WTC11 (cell line): ENCODE results near the gene SELENOS. TPM values are rescaled to one million over a fixed set of nuclear protein-coding genes. Genes with fewer than 3 reads are reported as not detected.

Source experiments
- ATAC-seq: fragments of 200-7000 bp; cut with Tn5 transposase; 2 replicates; pipeline ENCODE4 v1.10.0; 2021; ENCODE audit warnings: mild to moderate bottlenecking, moderate library complexity
- CTCF ChIA-PET: fragments of 300-600 bp; sonication (Branson Sonifier 250); formaldehyde crosslinking; loops from one replicate; lab custom pipeline; 2021; ENCODE audit warnings: antibody characterized with exemption; lab: Charles Lee
- POLR2A ChIA-PET: fragments of 350-600 bp; sonication (Branson Sonifier 250); formaldehyde crosslinking; loops from one replicate; lab custom pipeline; 2021; ENCODE audit warnings: antibody characterized with exemption; lab: Charles Lee
- DNase-seq: peaks from one replicate; pipeline ENCODE4 v3.0.0; 2021; ENCODE audit warnings: low spot score
- H3K27ac Mint-ChIP-seq: 2 replicates; pipeline ENCODE4 v1.8.0; 2021; ENCODE audit warnings: mixed read lengths
- H3K27me3 Mint-ChIP-seq: 2 replicates; pipeline ENCODE4 v1.8.0; 2021; ENCODE audit warnings: low read depth, mild to moderate bottlenecking, moderate library complexity, mixed read lengths
- H3K36me3 Mint-ChIP-seq: 2 replicates; pipeline ENCODE4 v1.8.0; 2021; ENCODE audit warnings: mixed read lengths
- H3K4me1 Mint-ChIP-seq: 2 replicates; pipeline ENCODE4 v1.8.0; 2022; ENCODE audit warnings: mixed read lengths
- H3K4me3 Mint-ChIP-seq: 2 replicates; pipeline ENCODE4 v1.8.0; 2021; ENCODE audit warnings: mild to moderate bottlenecking, moderate library complexity, mixed read lengths
- H3K9me3 Mint-ChIP-seq: 2 replicates; pipeline ENCODE4 v1.8.0; 2021; ENCODE audit warnings: mixed read lengths
- ARID4B ChIP-seq: sonication (generic); formaldehyde crosslinking; IDR thresholded peaks from 2 replicates; pipeline ENCODE4 v1.8.0; 2023; ENCODE audit warnings: missing genetic modification reagents, mild to moderate bottlenecking, borderline replicate concordance
- ATF1 ChIP-seq: sonication (generic); formaldehyde crosslinking; IDR thresholded peaks from 2 replicates; pipeline ENCODE4 v1.8.1; 2023; ENCODE audit warnings: mild to moderate bottlenecking, moderate library complexity, missing genetic modification reagents
- ATF6 ChIP-seq: sonication (generic); formaldehyde crosslinking; IDR thresholded peaks from 2 replicates; pipeline ENCODE4 v1.8.1; 2023; ENCODE audit warnings: mild to moderate bottlenecking, missing genetic modification reagents
- CBFB ChIP-seq: sonication (generic); formaldehyde crosslinking; IDR thresholded peaks from 2 replicates; pipeline ENCODE4 v1.8.1; 2022; ENCODE audit warnings: mild to moderate bottlenecking, low read depth, missing genetic modification reagents
- ELF4 ChIP-seq: sonication (generic); formaldehyde crosslinking; IDR thresholded peaks from 2 replicates; pipeline ENCODE4 v1.8.1; 2022; ENCODE audit warnings: low read depth, mild to moderate bottlenecking, moderate library complexity, missing genetic modification reagents
- EMX1 ChIP-seq: fragments of 250-450 bp; sonication (Bioruptor Pico); IDR thresholded peaks from 2 replicates; pipeline ENCODE4 v1.8.0; 2021; ENCODE audit warnings: mild to moderate bottlenecking
- FOXJ3 ChIP-seq: sonication (generic); formaldehyde crosslinking; IDR thresholded peaks from 2 replicates; pipeline ENCODE4 v1.9.0; 2021; ENCODE audit warnings: missing genetic modification reagents, mild to moderate bottlenecking, borderline replicate concordance
- GTF2I ChIP-seq: fragments of 250-450 bp; sonication (Bioruptor Pico); conservative IDR thresholded peaks from 2 replicates; pipeline ENCODE4 v1.4.0; 2021; ENCODE audit warnings: mild to moderate bottlenecking
- JAZF1 ChIP-seq: fragments of 250-450 bp; sonication (Bioruptor Pico); IDR thresholded peaks from 2 replicates; pipeline ENCODE4 v1.9.0; 2021; ENCODE audit warnings: moderate library complexity, mild to moderate bottlenecking, inconsistent platforms
- JUN ChIP-seq: sonication (generic); formaldehyde crosslinking; IDR thresholded peaks from 2 replicates; pipeline ENCODE4 v1.8.0; 2023; ENCODE audit warnings: mild to moderate bottlenecking, missing genetic modification reagents
- MLX ChIP-seq: sonication (generic); formaldehyde crosslinking; IDR thresholded peaks from 2 replicates; pipeline ENCODE4 v1.8.1; 2023; ENCODE audit warnings: mild to moderate bottlenecking, missing genetic modification reagents, moderate library complexity
- MXD4 ChIP-seq: fragments of 250-450 bp; sonication (Bioruptor Pico); IDR thresholded peaks from 2 replicates; pipeline ENCODE4 v1.8.0; 2021; ENCODE audit warnings: mild to moderate bottlenecking, moderate library complexity, borderline replicate concordance
- MYBL2 ChIP-seq: sonication (generic); formaldehyde crosslinking; IDR thresholded peaks from 2 replicates; pipeline ENCODE4 v1.8.1; 2023; ENCODE audit warnings: mild to moderate bottlenecking, moderate library complexity, missing genetic modification reagents
- RORB ChIP-seq: fragments of 250-450 bp; sonication (Bioruptor Pico); IDR thresholded peaks from 2 replicates; pipeline ENCODE4 v1.9.0; 2021; ENCODE audit warnings: mild to moderate bottlenecking
- SP1 ChIP-seq: sonication (generic); formaldehyde crosslinking; conservative IDR thresholded peaks from 2 replicates; pipeline ENCODE4 v1.8.1; 2022; ENCODE audit warnings: missing genetic modification reagents
- TCF7 ChIP-seq: sonication (generic); formaldehyde crosslinking; IDR thresholded peaks from 2 replicates; pipeline ENCODE4 v1.8.0; 2022; ENCODE audit warnings: mild to moderate bottlenecking, low read depth, missing genetic modification reagents, moderate library complexity
- TEAD1 ChIP-seq: sonication (generic); formaldehyde crosslinking; IDR thresholded peaks from 2 replicates; pipeline ENCODE4 v1.8.0; 2022; ENCODE audit warnings: mild to moderate bottlenecking, missing genetic modification reagents
- USF2 ChIP-seq: sonication (generic); formaldehyde crosslinking; IDR thresholded peaks from 2 replicates; pipeline ENCODE4 v1.8.1; 2023; ENCODE audit warnings: mild to moderate bottlenecking, missing genetic modification reagents, moderate library complexity
- ZBTB21 ChIP-seq: sonication (generic); formaldehyde crosslinking; IDR thresholded peaks from 2 replicates; pipeline ENCODE4 v1.8.1; 2023; ENCODE audit warnings: mild to moderate bottlenecking, missing genetic modification reagents, borderline replicate concordance
- ZNF281 ChIP-seq: sonication (generic); formaldehyde crosslinking; IDR thresholded peaks from 2 replicates; pipeline ENCODE4 v1.8.0; 2023; ENCODE audit warnings: mild to moderate bottlenecking, missing genetic modification reagents
- ZNF396 ChIP-seq: fragments of 250-450 bp; sonication (Bioruptor Pico); IDR thresholded peaks from 2 replicates; pipeline ENCODE4 v1.8.0; 2021; ENCODE audit warnings: mild to moderate bottlenecking, moderate library complexity, borderline replicate concordance
- total RNA-seq: library from RNA; stranded (reverse); gene quantifications from 3 replicates; pipeline ENCODE4 v1.2.3, GENCODE V29; 2021
- TF ChIP-seq, protein P1 (sequence below): sonication (generic); formaldehyde crosslinking; IDR thresholded peaks from 2 replicates; pipeline ENCODE4 v1.8.0; 2022; ENCODE audit warnings: mild to moderate bottlenecking, missing genetic modification reagents
- TF ChIP-seq, protein P2 (sequence below): sonication (generic); formaldehyde crosslinking; conservative IDR thresholded peaks from 2 replicates; pipeline ENCODE4 v1.8.1; 2022; ENCODE audit warnings: mild to moderate bottlenecking, missing genetic modification reagents

SELENOS gene
- total RNA-seq, 1 experiment from 2014 or later: 43.8 TPM

DNA sequence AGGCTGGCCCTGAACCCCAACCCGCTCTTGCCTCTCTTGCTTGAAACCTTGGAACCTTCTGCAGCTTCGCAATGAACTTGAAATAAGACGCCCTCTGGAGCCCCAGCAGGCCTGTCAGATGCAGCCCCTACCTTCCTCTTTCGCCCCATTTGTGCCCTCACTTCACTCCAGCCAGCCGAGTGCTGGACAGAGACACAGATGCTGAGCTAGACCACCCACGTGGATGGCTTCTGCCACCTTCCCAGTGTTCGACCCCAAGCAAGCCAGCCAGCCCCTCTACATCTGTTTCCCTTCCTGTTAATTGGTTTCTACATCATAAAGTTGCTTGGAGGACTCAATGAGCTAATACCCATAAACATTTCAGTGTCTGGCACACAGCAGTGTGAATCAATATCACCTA is 41.6 kb upstream of the SELENOS start:
- POLR2A ChIA-PET: no interaction called here
- TF ChIP-seq MYBL2: no peak
- no peak for TF ChIP-seq SP1 (CRISPR knock-in tag)
- no peak for TF ChIP-seq CBFB
- TF ChIP-seq, protein P1, sequence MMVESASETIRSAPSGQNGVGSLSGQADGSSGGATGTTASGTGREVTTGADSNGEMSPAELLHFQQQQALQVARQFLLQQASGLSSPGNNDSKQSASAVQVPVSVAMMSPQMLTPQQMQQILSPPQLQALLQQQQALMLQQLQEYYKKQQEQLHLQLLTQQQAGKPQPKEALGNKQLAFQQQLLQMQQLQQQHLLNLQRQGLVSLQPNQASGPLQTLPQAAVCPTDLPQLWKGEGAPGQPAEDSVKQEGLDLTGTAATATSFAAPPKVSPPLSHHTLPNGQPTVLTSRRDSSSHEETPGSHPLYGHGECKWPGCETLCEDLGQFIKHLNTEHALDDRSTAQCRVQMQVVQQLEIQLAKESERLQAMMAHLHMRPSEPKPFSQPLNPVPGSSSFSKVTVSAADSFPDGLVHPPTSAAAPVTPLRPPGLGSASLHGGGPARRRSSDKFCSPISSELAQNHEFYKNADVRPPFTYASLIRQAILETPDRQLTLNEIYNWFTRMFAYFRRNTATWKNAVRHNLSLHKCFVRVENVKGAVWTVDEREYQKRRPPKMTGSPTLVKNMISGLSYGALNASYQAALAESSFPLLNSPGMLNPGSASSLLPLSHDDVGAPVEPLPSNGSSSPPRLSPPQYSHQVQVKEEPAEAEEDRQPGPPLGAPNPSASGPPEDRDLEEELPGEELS (CRISPR knock-in tag): no peak
- TF ChIP-seq ATF1 (CRISPR knock-in tag): no peak
- no peak for TF ChIP-seq GTF2I (CRISPR knock-in tag)
- TF ChIP-seq ZBTB21: no peak
- no peak for TF ChIP-seq EMX1 (CRISPR knock-in tag)
- no peak for TF ChIP-seq TCF7 (CRISPR knock-in tag)
- no peak for TF ChIP-seq USF2
- no peak for TF ChIP-seq MXD4 (CRISPR knock-in tag)
- no peak for TF ChIP-seq FOXJ3
- TF ChIP-seq, protein P2, sequence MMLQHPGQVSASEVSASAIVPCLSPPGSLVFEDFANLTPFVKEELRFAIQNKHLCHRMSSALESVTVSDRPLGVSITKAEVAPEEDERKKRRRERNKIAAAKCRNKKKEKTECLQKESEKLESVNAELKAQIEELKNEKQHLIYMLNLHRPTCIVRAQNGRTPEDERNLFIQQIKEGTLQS: no peak
- TF ChIP-seq JUN (CRISPR knock-in tag): no peak
- TF ChIP-seq ZNF396 (CRISPR knock-in tag): no peak
- TF ChIP-seq ATF6 (CRISPR knock-in tag): no peak
- H3K27ac Mint-ChIP-seq: no peak overlapping the region
- H3K36me3 Mint-ChIP-seq: no peaks in the 10 kb centered on the region
- peak; percentile 4 for DNase-seq
- CTCF ChIA-PET: interaction anchor here (1.3 to 3.2 kb wide), 3 partner anchors 19 to 183 kb away, joined by 3 to 19 read pairs (median 4); no protein-coding TSS in a partner anchor
- no peak for ATAC-seq
- no peak overlapping the region for H3K4me3 Mint-ChIP-seq
- peaks cover 6% of the 10 kb centered on the region for H3K4me1 Mint-ChIP-seq
- H3K27me3 Mint-ChIP-seq: 0 out of 2 replicates have a peak, but pooled peaks cover 2% of the 10 kb centered on the region
- H3K9me3 Mint-ChIP-seq: no peaks in the 10 kb centered on the region

- Mint-ChIP-seq H3K27me3 (0 out of 2 replicates have a peak, but pooled peaks cover 2% of the 10 kb centered on the region), H3K4me3 (no peak overlapping the region), H3K36me3 (no peaks in the 10 kb centered on the region), H3K27ac (no peak overlapping the region), H3K9me3 (no peaks in the 10 kb centered on the region), H3K4me1 (peaks cover 6% of the 10 kb centered on the region)
- DNase-seq (no peak), ATAC-seq (no peak)
- ChIA-PET CTCF (interaction anchor here (1.3 kb wide), 1 partner anchor 18 kb away, joined by 3 read pairs; no protein-coding TSS in a partner anchor), POLR2A (no interaction called here)
- TF ChIP-seq ATF1 (CRISPR knock-in tag) (no peak), ELF4 (CRISPR knock-in tag) (no peak), JAZF1 (CRISPR knock-in tag) (no peak), TEAD1 (CRISPR knock-in tag) (no peak), MLX (CRISPR knock-in tag) (no peak), ZBTB21 (no peak), RORB (CRISPR knock-in tag) (no peak), EMX1 (CRISPR knock-in tag) (no peak), ARID4B (CRISPR knock-in tag) (no peak), ZNF281 (CRISPR knock-in tag) (no peak)
These were observed 41.0 kb upstream of the SELENOS start for GRCh38 chr15:101318147-101318819.
